Activated CD8-positive, alpha-beta T cell treated with anti-CD3 and anti-CD28 coated beads for 36 hours (primary cell): ENCODE results near the gene POU2F3. TPM values are rescaled to one million over a fixed set of nuclear protein-coding genes. Genes with fewer than 3 reads are reported as not detected.

Experiments used
- ATAC-seq: fragments of 200-7000 bp; cut with Tn5 transposase; one replicate; pipeline ENCODE4 v1.10.0; 2021; ENCODE audit warnings: mild to moderate bottlenecking, moderate library complexity
- CTCF ChIA-PET: fragments of 350-600 bp; sonication (Branson Sonifier 250); formaldehyde crosslinking; loops from one replicate; lab custom pipeline; 2021; ENCODE audit warnings: antibody characterized with exemption; lab: Charles Lee
- POLR2A ChIA-PET: fragments of 350-600 bp; sonication (Branson Sonifier 250); formaldehyde crosslinking; loops from one replicate; lab custom pipeline; 2021; ENCODE audit warnings: antibody characterized with exemption; lab: Charles Lee
- DNase-seq: peaks from one replicate; pipeline ENCODE4 v3.0.0-alpha.2; 2020
- H3K27ac Mint-ChIP-seq: one replicate; pipeline ENCODE4 v1.8.0; 2021; ENCODE audit warnings: mild to moderate bottlenecking, mixed read lengths
- H3K27me3 Mint-ChIP-seq: one replicate; pipeline ENCODE4 v1.8.0; 2021; ENCODE audit warnings: mixed read lengths
- H3K36me3 Mint-ChIP-seq: one replicate; pipeline ENCODE4 v1.8.0; 2021; ENCODE audit warnings: low read depth, mixed read lengths
- H3K4me1 Mint-ChIP-seq: one replicate; pipeline ENCODE4 v1.8.0; 2021; ENCODE audit warnings: low read depth, mixed read lengths
- H3K4me3 Mint-ChIP-seq: one replicate; pipeline ENCODE4 v1.8.0; 2021; ENCODE audit warnings: mild to moderate bottlenecking, moderate library complexity, mixed read lengths
- H3K9me3 Mint-ChIP-seq: one replicate; pipeline ENCODE4 v1.8.0; 2021; ENCODE audit warnings: mixed read lengths
- intact Hi-C: fragments of 100-400 bp; cut with micrococcal nuclease; formaldehyde crosslinking; loops from one replicate; pipeline ENCODE4 v1.10.0; 2022
- total RNA-seq, 2 experiments: library from RNA; stranded (reverse); gene quantifications; one replicate each; pipeline ENCODE4 v1.2.3, GENCODE V29; 2021
- TF ChIP-seq, protein P1 (sequence below): fragments of 200-600 bp; IDR thresholded peaks from one replicate; pipeline ENCODE4 v1.8.0; 2022; ENCODE audit warnings: antibody characterized with exemption, mild to moderate bottlenecking

Gene POU2F3
- total RNA-seq, 2 experiments from 2014 or later, result not detected

GRCh38 chr11:120334332-120334731, 94.4 kb downstream of the POU2F3 start:
- H3K27me3 Mint-ChIP-seq, result peaks cover 37% of the 10 kb centered on the region
- POLR2A ChIA-PET, result interaction anchor here (0.6 to 1.2 kb wide), 2 partner anchors 18 to 97 kb away, joined by 3 to 5 read pairs; no protein-coding TSS in a partner anchor

DNA sequence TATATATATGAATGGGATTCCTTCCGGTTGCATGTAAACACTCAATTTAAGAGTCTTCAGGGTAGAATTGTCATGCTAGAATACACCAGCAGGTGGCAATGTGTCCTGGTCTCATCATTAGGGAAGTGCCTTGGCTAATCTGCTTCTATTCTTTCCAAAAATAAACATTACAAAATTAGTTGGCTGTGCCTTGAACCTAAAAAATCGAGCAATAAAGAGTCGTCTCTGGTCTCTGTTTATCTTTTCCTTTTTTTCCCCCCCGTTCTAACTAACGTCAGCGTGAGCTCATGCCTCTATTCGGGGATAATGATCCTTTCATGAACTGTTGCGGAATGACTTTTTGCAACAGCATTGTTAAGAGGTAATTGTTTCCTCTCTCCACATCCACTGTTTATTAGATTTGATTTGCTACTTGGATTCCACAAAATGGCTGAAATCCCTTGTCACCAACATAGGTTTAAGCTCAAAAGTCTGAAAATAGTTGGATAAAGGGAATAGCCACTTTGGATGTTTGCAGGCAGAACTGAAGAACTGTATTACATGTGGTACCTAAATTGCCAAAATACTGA, 95.0 kb downstream of the POU2F3 start:
- peak; percentile 72 for DNase-seq
- CTCF ChIA-PET, result interaction anchor here (0.6 to 2.9 kb wide), 30 partner anchors 8 to 860 kb away, joined by 3 to 19 read pairs (median 3); partner anchors contain the start of genes GRIK4 and TLCD5
- ATAC-seq, result peak; percentile 44

More at GRCh38 chr11:120334332-120334731, 94.4 kb downstream of the POU2F3 start:
- no peak for DNase-seq
- CTCF ChIA-PET, result interaction anchor here (0.9 to 2.9 kb wide), 16 partner anchors 8 to 646 kb away, joined by 3 to 19 read pairs (median 4); partner anchors contain the start of gene TLCD5
- peaks cover 22% of the 10 kb centered on the region for H3K4me1 Mint-ChIP-seq
- intact Hi-C loops, result loop anchor here (5.0 to 10.0 kb wide), 3 partner anchors 100 to 233 kb away; no protein-coding TSS in a partner anchor
- H3K9me3 Mint-ChIP-seq, result no peaks in the 10 kb centered on the region
- no peak for ATAC-seq
- H3K27ac Mint-ChIP-seq, result no peak overlapping the region
- peaks cover 2% of the 10 kb centered on the region for H3K36me3 Mint-ChIP-seq
- no peak overlapping the region for H3K4me3 Mint-ChIP-seq
- TF ChIP-seq, protein P1, sequence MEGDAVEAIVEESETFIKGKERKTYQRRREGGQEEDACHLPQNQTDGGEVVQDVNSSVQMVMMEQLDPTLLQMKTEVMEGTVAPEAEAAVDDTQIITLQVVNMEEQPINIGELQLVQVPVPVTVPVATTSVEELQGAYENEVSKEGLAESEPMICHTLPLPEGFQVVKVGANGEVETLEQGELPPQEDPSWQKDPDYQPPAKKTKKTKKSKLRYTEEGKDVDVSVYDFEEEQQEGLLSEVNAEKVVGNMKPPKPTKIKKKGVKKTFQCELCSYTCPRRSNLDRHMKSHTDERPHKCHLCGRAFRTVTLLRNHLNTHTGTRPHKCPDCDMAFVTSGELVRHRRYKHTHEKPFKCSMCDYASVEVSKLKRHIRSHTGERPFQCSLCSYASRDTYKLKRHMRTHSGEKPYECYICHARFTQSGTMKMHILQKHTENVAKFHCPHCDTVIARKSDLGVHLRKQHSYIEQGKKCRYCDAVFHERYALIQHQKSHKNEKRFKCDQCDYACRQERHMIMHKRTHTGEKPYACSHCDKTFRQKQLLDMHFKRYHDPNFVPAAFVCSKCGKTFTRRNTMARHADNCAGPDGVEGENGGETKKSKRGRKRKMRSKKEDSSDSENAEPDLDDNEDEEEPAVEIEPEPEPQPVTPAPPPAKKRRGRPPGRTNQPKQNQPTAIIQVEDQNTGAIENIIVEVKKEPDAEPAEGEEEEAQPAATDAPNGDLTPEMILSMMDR, result no peak

DNA sequence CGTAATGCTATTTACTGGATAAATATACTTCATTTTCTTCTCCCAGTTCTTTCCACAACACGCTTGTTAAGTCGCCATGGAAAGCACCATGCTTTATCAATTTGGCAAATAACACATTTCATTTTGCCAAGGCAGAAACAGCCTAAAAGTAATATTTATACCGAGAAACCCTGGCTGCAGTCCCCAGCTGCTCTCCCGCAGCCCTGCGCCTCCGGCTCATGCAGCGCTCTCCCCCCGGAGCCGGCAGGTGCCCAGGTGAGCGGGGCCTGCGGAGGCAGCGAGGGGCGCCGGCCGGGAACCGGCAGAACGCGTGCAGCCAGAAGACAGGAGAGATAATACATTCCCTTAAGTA, 95.6 kb downstream of the POU2F3 start:
- peaks cover 1% of the 10 kb centered on the region for H3K9me3 Mint-ChIP-seq

More for the DNA sequence above, 95.0 kb downstream of the POU2F3 start:
- H3K27me3 Mint-ChIP-seq, result peaks cover 40% of the 10 kb centered on the region
- POLR2A ChIA-PET, result interaction anchor here (0.6 to 1.2 kb wide), 2 partner anchors 19 to 97 kb away, joined by 3 to 5 read pairs; no protein-coding TSS in a partner anchor
- H3K36me3 Mint-ChIP-seq, result peaks cover 2% of the 10 kb centered on the region
- intact Hi-C loops, result loop anchor here (5.0 to 10.0 kb wide), 3 partner anchors 100 to 232 kb away; no protein-coding TSS in a partner anchor
- peak overlapping the region; percentile 58 for H3K4me3 Mint-ChIP-seq
- H3K27ac Mint-ChIP-seq, result no peak overlapping the region
- TF ChIP-seq, protein P1, result peak; percentile 58
- no peaks in the 10 kb centered on the region for H3K9me3 Mint-ChIP-seq
- H3K4me1 Mint-ChIP-seq, result peaks cover 28% of the 10 kb centered on the region

GRCh38 chr11:120335908-120336640, 96.1 kb downstream of the POU2F3 start, which contains the start of gene ARHGEF12:
ARHGEF12 (plus strand) TSS chr11:120336413; CDS start chr11:120337244, 831 bp downstream.
- ChIA-PET POLR2A (no interaction called here), CTCF (interaction anchor here (0.8 to 2.9 kb wide), 15 partner anchors 10 to 349 kb away, joined by 3 to 19 read pairs (median 4); partner anchors contain the start of gene TLCD5)
- TF ChIP-seq, protein P1, result no peak
- peaks cover 2% of the 10 kb centered on the region for H3K36me3 Mint-ChIP-seq
- ATAC-seq (peak; percentile 79), DNase-seq (peak; percentile 83)
- H3K27me3 Mint-ChIP-seq, result peaks cover 46% of the 10 kb centered on the region
- peak within 1 kb of the TSS; percentile 25 for H3K27ac Mint-ChIP-seq
- H3K4me1 Mint-ChIP-seq, result peaks cover 35% of the 10 kb centered on the region
- peaks cover 2% of the 10 kb centered on the region for H3K9me3 Mint-ChIP-seq
- peak within 1 kb of the TSS; percentile 86 for H3K4me3 Mint-ChIP-seq
- intact Hi-C loops, result loop anchor here (10.0 kb wide), 2 partner anchors 99 to 149 kb away; no protein-coding TSS in a partner anchor

More for the DNA sequence above, 95.6 kb downstream of the POU2F3 start:
- H3K27ac Mint-ChIP-seq, result no peak overlapping the region
- intact Hi-C loops, result loop anchor here (10.0 kb wide), 2 partner anchors 99 to 149 kb away; no protein-coding TSS in a partner anchor
- TF ChIP-seq, protein P1, result no peak
- CTCF ChIA-PET, result interaction anchor here (0.6 to 2.9 kb wide), 30 partner anchors 8 to 859 kb away, joined by 3 to 19 read pairs (median 3); partner anchors contain the start of genes GRIK4 and TLCD5
- H3K36me3 Mint-ChIP-seq, result peaks cover 2% of the 10 kb centered on the region
- peak overlapping the region; percentile 58 for H3K4me3 Mint-ChIP-seq
- peak; percentile 45 for ATAC-seq
- peaks cover 42% of the 10 kb centered on the region for H3K27me3 Mint-ChIP-seq
- POLR2A ChIA-PET, result interaction anchor here (1.2 kb wide), 1 partner anchor 96 kb away, joined by 3 read pairs; no protein-coding TSS in a partner anchor
- peaks cover 34% of the 10 kb centered on the region for H3K4me1 Mint-ChIP-seq
- no peak for DNase-seq
